ENCODE results near the gene RNF31. TPM values are rescaled to one million over a fixed set of nuclear protein-coding genes. Genes with fewer than 3 reads are reported as not detected.
"Not testable (repeated sequence)": the region's sequence is repeated elsewhere in the genome, so short reads cannot be mapped to it uniquely, and the experiment has no call there.

RNF31 gene
- 20.4 TPM for total RNA-seq

DNA sequence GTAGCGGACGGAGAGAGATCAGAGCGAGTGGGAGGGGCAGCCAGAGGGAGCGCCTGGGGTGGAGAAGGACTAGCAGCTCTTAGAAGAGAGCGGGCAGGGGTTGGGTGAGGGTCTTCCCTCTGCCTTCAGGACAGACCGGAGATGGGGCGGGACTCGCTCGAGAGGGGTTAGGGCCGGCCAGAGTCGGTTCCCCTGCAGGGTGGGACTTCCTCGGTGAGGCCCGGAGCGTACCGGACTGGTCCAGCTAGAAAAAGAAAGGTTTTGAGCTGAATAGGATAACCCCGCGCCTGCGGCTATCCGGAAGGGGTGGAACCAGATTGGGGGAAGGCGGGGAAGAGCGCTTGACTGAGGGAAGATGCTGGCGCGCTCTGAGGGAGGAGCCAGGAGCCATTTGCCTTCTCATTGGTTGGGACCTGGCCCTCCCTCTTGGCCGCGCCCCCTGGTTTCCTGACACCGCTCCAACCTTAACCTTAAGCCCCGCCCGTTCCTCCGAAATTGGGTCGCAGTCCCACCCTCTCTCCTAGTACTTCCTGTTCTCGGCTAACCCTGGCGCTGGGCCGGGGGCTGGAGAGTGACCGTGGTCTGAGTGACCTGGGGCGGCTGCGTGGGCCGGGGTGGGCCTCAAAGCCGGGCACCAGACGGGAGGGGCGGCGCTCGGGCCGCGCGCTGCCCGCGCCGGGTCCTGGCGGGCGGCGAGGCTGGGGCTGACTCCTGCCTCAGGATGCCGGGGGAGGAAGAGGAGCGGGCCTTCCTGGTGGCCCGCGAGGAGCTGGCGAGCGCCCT lies at the start of gene RNF31:
Gene RNF31, plus strand, starts transcription at position 521 of the 783 bp plus-strand sequence. Its CDS starts 201 bp downstream, at position 722.
- DNase-seq, result peak; percentile 96

- DNase-seq, result no peak
Observed at GRCh38 chr14:24098229-24098926, 48.9 kb upstream of the RNF31 start.

- DNase-seq, result no peak
Observed at GRCh38 chr14:24098927-24099813, 48.1 kb upstream of the RNF31 start.

- DNase-seq, result no peak
Observed at GRCh38 chr14:24100197-24100981, 46.9 kb upstream of the RNF31 start.

DNA sequence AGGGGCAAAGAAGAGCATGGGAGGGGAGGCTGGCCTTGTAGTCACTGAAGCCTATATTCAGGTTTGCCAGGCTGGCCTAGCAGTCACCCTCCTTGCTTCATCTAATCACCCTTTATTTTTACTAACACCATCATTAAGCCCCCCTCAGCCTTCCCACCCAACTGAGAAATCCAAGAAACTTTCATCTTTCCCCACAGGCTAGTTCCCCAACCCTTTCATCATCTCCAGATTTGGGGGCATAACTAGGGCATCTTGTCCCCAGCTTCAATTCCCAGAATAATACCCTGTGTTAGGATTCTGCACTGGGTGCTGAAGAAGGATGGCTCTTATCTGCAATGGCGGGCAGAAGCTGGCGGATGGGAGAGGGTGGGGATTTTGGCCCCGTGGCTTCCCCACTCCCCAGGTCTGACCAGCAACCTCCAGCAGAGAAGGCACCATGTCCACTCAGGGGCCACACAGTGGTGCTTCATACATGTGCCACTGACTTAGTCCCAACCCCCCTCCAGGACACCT lies 46.3 kb upstream of the RNF31 start:
- DNase-seq, result no peak

DNA sequence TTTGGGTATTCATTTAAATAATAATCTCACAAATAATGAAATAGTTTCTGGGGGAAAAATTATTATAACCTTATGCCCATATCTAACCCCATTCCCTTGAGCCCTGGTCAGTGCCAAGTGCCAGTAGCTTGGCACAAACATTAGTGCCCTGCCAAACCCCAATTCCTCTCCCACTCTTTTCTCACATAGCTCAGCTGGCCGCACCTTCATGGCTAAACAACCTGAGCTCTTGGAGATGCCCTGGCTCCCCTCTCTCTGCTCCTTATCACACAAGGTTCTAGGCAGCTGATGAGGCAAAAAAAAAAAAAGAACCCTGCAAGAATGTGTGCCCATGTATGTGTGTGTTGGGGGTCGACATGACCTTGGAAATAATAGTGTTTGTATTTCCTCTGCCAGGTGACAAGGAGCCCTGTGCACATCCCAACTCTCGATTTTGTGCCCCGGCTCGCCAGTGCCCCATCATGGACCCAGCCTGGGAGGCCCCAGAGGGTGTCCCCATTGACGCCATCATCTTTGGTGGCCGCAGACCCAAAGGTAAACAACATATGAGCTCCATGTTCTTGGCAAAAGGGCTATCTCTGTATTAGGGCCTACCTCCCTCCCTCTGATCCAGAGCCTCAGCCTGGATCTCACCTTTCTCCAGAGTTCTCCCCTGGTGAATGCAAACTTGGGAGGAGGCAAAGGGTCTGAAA lies 44.8 kb upstream of the RNF31 start:
- DNase-seq, result no peak

DNA sequence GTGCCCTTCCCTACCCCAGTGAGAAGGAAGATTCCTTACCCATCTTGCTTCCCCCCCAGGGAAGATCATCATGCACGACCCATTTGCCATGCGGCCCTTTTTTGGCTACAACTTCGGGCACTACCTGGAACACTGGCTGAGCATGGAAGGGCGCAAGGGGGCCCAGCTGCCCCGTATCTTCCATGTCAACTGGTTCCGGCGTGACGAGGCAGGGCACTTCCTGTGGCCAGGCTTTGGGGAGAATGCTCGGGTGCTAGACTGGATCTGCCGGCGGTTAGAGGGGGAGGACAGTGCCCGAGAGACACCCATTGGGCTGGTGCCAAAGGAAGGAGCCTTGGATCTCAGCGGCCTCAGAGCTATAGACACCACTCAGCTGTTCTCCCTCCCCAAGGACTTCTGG lies 43.8 kb upstream of the RNF31 start:
- no peak for DNase-seq

GRCh38 chr14:24105609-24106239 lies 41.6 kb upstream of the RNF31 start:
- DNase-seq, result not testable (repeated sequence)

DNA sequence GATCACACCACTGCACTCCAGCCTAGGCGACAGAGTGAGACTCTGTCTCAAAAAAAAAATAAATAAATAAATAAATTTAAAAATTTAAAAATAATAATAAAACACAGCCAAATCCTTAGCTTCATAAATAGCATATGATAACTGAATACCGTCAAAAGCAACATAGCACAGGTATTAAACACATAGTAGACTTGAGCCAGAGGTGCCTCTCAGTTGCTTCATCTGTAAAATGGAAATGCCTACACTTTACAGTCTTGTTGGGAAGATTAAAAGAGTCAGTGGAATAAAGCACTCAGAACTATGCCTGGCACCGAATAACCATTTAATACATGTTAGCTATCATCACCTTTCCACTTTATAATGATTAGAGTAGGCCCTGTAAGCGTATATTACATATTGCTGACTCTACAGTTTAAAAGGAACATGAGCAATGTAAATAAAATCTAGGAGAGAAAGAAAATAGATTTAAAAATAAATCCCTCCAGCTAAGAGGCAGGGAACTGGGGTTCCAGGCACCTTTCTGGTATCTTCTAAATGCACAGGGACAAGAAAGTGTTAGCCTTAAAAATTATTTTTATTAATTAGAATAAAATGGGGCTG lies 40.5 kb upstream of the RNF31 start:
- no peak for DNase-seq

DNA sequence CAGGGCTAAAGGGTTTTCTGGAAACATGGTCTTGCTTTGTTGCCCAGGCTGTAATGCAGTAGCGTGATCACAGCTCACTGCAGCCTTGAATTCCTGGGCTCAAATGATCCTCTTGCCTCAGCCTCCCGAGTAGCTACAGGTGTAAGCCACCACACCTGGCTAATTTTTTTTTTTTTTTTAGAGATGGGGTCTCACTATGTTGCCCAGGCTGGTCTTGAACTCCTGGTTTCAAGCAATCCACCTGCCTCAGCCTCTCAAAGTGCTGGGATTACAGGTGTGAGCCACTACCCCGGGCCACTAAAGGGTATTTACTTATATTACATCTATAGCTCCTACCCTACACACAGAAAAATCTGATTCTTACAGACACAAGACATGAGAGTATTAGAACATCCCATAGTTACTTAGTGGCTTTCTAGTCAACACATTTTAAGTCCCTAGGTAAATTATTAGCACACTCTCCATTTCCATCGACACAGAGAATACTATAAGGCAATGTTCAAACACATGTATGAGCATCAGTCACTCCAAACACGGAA lies 38.9 kb upstream of the RNF31 start:
- DNase-seq, result no peak

- DNase-seq, result no peak
Observed at GRCh38 chr14:24110060-24110459, 37.2 kb upstream of the RNF31 start.

DNA sequence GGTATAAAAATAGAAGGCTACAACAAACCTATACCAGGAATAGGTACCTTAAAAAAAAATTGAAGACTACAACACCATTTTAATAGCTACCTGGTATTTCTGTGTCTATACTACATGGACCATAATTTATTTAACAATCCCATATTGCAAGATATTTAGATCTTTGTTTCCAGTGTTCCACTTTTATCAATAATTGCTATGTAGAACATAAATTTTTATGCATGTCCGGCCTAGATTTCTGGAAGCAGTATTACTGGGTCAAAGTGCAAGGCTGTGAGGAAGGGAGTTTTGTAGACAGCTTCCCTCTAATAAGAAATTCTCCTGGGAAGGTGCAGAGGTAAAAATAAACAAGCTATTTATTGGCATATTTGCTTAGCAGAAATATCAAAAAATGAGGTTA lies 36.8 kb upstream of the RNF31 start:
- DNase-seq, result no peak

- DNase-seq, result no peak
Observed at GRCh38 chr14:24113379-24113800, 33.9 kb upstream of the RNF31 start.

DNA sequence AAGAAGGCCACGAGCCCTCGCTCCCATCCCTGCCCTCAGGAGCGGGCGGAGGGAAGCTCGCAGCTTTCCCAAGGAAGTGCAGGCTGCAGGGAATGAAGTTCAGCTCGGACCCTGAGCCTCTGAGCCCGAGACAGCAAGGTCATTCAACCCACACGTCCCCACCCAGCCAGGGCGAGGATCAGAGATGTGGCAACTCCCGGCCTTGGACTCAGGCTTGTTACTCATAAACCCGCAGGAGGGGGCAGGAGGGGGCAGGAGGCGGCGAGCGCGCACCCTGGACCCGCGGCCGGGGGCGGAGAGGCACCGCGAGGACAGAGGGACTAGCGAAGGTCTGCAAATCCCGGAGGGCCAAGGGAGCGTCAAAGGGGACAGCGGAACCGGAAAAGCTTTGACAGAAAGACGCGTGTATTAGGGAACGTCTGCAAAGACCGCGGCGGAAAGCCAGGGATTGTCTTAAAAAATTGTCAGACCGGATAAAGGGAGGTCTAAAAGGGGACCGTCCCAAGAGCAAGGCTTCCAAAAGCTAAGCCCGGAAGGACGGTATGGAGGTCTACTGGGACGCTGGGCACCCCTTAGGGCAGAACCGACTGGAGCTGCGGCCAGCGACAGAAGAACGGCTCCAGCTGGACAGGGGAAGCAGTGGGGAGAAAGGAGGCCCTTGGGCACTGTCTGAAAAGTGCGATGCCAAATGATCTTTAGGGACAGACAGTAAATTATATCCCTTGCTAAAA lies 33.3 kb upstream of the RNF31 start:
- peak; percentile 85 for DNase-seq

- DNase-seq, result peak; percentile 98
Observed at GRCh38 chr14:24114532-24115421, 32.5 kb upstream of the RNF31 start, which contains the start of the genes DCAF11 and NRL. TSS of gene DCAF11 (plus strand) at chr14:24114777. CDS start at chr14:24115595, 818 bp downstream. TSS of gene NRL (minus strand) at chr14:24114949. CDS start at chr14:24082848, 32,101 bp downstream.

DNA sequence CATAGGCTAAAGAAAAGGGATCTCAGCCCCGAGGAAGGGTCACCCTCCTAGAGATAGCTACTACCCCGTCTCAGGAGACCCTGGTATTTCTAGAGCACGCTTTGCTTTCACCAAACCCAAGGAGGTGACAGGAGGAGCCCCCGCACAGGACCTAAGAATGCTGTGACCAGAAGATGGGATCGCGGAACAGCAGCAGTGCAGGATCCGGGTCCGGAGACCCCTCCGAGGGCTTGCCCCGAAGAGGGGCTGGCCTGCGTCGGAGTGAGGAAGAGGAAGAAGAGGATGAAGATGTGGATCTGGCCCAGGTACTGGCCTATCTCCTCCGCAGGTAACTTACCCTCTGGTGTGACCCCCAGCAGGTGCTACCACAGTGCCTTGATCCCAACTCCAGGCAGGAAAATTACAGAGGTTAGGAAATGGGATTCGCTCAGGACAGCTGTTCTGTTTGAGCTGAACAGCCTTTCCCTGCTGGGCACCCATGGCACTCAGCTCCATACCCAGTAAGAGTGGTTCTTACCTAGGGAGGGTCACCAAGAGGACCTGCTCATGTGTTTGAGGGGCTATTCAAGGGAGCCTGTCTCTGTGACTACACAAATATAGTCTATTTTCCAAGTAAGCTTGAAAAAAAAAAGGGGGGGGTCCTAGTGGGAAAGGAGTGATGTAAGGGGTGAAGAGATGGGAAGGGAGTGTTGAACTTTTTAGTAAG lies 31.7 kb upstream of the RNF31 start:
- no peak for DNase-seq
